Panc1 (cell line): Measurements from ENCODE around the gene TMEM229B.

Experiments
- POLR2AphosphoS5 ChIP-seq: IDR thresholded peaks from 2 replicates; pipeline ENCODE4 v1.6.1; 2012; ENCODE audit warnings: mild to moderate bottlenecking, low read depth, low read length, moderate library complexity
- SIN3A ChIP-seq: IDR thresholded peaks from 2 replicates; pipeline ENCODE4 v1.6.1; 2012; ENCODE audit warnings: low read depth, mild to moderate bottlenecking, low read length, moderate library complexity, borderline replicate concordance; ENCODE audit not compliant: insufficient read depth
- TF ChIP-seq, protein P1 (sequence below): fragments of 450-650 bp; IDR thresholded peaks from 2 replicates; pipeline ENCODE4 v1.5.1; 2017; ENCODE audit warnings: mild to moderate bottlenecking
- TF ChIP-seq, protein P2 (sequence below), 2 experiments: IDR thresholded peaks; 2 replicates each; pipeline ENCODE4 v1.6.1; 2011 to 2012; ENCODE audit warnings: low read depth in 2 of 2, control low read depth in 1 of 2, low read length in 1 of 2, mild to moderate bottlenecking in 1 of 2, moderate library complexity in 1 of 2; ENCODE audit not compliant: insufficient read depth in 1 of 2

DNA sequence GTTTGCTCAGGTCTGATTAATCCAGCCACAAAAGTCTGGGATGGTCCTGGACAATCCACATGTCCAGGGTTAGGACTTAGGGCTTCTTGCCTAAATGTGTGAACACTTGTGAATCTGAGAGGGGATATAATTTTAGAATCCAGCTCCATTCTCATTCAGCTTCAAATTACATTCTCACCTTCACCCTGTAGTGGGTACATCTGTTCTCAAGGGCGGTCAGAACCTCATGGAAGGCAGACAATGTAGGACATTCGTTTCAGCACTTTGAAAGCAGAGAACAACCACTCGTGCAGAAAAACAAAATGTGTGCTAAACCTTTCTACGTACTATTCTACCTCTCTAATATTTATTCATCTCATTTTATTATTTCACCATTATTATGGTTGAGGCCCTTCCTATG, 1.2 kb downstream of the TMEM229B start:
- TF ChIP-seq, protein P1, sequence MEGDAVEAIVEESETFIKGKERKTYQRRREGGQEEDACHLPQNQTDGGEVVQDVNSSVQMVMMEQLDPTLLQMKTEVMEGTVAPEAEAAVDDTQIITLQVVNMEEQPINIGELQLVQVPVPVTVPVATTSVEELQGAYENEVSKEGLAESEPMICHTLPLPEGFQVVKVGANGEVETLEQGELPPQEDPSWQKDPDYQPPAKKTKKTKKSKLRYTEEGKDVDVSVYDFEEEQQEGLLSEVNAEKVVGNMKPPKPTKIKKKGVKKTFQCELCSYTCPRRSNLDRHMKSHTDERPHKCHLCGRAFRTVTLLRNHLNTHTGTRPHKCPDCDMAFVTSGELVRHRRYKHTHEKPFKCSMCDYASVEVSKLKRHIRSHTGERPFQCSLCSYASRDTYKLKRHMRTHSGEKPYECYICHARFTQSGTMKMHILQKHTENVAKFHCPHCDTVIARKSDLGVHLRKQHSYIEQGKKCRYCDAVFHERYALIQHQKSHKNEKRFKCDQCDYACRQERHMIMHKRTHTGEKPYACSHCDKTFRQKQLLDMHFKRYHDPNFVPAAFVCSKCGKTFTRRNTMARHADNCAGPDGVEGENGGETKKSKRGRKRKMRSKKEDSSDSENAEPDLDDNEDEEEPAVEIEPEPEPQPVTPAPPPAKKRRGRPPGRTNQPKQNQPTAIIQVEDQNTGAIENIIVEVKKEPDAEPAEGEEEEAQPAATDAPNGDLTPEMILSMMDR = no peak
- TF ChIP-seq POLR2AphosphoS5 (no peak), SIN3A (no peak)
- TF ChIP-seq, protein P2, sequence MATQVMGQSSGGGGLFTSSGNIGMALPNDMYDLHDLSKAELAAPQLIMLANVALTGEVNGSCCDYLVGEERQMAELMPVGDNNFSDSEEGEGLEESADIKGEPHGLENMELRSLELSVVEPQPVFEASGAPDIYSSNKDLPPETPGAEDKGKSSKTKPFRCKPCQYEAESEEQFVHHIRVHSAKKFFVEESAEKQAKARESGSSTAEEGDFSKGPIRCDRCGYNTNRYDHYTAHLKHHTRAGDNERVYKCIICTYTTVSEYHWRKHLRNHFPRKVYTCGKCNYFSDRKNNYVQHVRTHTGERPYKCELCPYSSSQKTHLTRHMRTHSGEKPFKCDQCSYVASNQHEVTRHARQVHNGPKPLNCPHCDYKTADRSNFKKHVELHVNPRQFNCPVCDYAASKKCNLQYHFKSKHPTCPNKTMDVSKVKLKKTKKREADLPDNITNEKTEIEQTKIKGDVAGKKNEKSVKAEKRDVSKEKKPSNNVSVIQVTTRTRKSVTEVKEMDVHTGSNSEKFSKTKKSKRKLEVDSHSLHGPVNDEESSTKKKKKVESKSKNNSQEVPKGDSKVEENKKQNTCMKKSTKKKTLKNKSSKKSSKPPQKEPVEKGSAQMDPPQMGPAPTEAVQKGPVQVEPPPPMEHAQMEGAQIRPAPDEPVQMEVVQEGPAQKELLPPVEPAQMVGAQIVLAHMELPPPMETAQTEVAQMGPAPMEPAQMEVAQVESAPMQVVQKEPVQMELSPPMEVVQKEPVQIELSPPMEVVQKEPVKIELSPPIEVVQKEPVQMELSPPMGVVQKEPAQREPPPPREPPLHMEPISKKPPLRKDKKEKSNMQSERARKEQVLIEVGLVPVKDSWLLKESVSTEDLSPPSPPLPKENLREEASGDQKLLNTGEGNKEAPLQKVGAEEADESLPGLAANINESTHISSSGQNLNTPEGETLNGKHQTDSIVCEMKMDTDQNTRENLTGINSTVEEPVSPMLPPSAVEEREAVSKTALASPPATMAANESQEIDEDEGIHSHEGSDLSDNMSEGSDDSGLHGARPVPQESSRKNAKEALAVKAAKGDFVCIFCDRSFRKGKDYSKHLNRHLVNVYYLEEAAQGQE (IDR thresholded peaks at IDR 0.05; ENCODE audit: insufficient read depth in 1 of 2, low read depth in 2 of 2, low read length in 1 of 2) = no peak
